Subcutaneous abdominal adipose tissue (tissue), 5 donors: ENCODE data around the gene AFMID.
A peak's percentile ranks its signal among the peaks of the same experiment; 100 is the strongest.

ENCODE experiments used
- H3K27ac ChIP-seq: one replicate; pipeline ENCODE4 v1.7.0; 2013; ENCODE audit warnings: low read depth, mild to moderate bottlenecking, inconsistent platforms, low read length, moderate library complexity
- H3K27me3 ChIP-seq, 5 donors: one replicate each; pipeline ENCODE4 v1.7.0; 2013; ENCODE audit warnings: low read length in 5 of 5, inconsistent platforms in 1 of 5; ENCODE audit not compliant: control insufficient read depth in 5 of 5, insufficient read depth in 4 of 5
- H3K36me3 ChIP-seq, 5 donors: one replicate each; pipeline ENCODE4 v1.7.0; 2013; ENCODE audit warnings: low read length in 5 of 5; ENCODE audit not compliant: control insufficient read depth in 5 of 5, insufficient read depth in 5 of 5
- H3K4me1 ChIP-seq, 5 donors: one replicate each; pipeline ENCODE4 v1.7.0; 2013; ENCODE audit warnings: low read length in 5 of 5, mild to moderate bottlenecking in 3 of 5, moderate library complexity in 1 of 5; ENCODE audit not compliant: control insufficient read depth in 5 of 5, insufficient read depth in 5 of 5
- H3K4me3 ChIP-seq, 5 donors: one replicate each; pipeline ENCODE4 v1.7.0; 2013; ENCODE audit warnings: low read length in 5 of 5, low read depth in 1 of 5
- H3K9ac ChIP-seq, 5 donors: one replicate each; pipeline ENCODE4 v1.7.0; 2013; ENCODE audit warnings: low read length in 5 of 5, mild to moderate bottlenecking in 4 of 5, moderate library complexity in 3 of 5
- H3K9me3 ChIP-seq, 5 donors: one replicate each; pipeline ENCODE4 v1.7.0; 2013; ENCODE audit warnings: low read length in 5 of 5; ENCODE audit not compliant: control insufficient read depth in 5 of 5
- donor health status: healthy.
- donor health status: healthy.
- donor health status: healthy.
- donor health status: healthy.
- donor health status: healthy.

Gene AFMID

DNA sequence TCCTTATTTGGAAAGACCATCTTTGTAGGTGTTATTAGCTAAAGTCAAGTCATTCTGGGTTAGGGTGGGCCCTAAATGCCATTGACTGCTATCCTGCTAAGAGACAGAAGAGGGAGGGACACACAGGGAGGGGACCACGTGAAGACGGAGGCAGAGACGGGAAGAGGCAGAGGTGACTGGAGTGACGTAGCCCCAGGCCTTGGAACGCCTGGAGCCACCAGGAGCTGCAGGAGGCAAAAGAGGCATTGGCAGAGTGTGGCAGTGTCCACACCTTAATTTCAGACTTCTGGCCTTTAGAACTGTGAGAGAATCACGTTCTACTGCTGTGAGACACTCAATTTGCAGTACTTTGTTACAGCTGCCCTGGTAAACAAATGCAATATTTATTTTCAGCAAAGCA is 13.3 kb downstream of the AFMID start:
- Histone ChIP-seq H3K36me3 (peaks cover 0 to 14% (median 12%) of the 10 kb centered on the region in 5 donors), H3K4me3 (no peak overlapping the region), H3K27ac (no peak overlapping the region)

GRCh38 chr17:78202666-78203065 is 15.5 kb downstream of the AFMID start:
- Histone ChIP-seq H3K27ac (no peak overlapping the region), H3K36me3 (peaks cover 0 to 15% (median 8%) of the 10 kb centered on the region in 5 donors), H3K9me3 (no peaks in the 10 kb centered on the region), H3K4me3 (no peak overlapping the region), H3K9ac (no peak overlapping the region), H3K27me3 (no peaks in the 10 kb centered on the region), H3K4me1 (peaks cover 0 to 12% (median 0%) of the 10 kb centered on the region in 5 donors)

More for the DNA sequence above, 13.3 kb downstream of the AFMID start:
- no peak overlapping the region for H3K9ac ChIP-seq
- no peaks in the 10 kb centered on the region for H3K27me3 ChIP-seq
- no peaks in the 10 kb centered on the region for H3K9me3 ChIP-seq
- H3K4me1 ChIP-seq, result peaks cover 0 to 24% (median 10%) of the 10 kb centered on the region in 5 donors

DNA sequence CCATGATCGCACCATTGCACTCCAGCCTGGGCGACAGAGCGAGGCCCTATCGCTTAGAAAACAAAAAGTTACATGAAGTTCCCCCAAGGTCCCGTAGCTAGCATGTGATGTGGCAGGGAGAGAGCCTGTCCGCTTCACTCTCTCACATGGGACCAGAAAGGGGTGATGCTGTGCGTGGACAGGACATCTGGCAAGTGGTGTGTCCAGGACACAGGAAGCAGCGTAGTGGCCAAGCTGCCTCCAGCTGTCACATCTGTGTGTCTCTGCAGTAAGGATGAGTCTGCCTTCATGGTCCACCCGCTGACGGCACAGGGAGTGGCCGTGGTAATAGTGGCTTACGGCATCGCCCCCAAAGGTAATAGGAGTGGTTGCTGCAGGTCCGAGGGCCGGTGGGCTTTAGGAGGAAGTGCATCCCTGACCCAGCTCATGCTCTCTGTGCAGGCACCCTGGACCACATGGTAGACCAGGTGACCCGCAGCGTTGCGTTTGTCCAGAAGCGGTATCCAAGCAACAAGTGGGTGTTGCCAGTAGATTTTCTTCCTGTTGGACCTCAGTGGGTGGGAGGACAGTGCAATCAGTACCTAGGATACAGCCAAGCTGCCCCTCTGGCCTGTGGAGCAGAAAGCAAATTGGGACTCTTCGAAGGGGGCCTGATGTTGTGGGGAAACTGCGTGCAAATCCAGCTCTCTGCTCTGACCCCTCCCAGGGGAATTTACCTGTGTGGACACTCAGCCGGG is 17.4 kb downstream of the AFMID start:
- Histone ChIP-seq H3K9me3 (no peaks in the 10 kb centered on the region), H3K36me3 (peaks cover 0 to 15% (median 8%) of the 10 kb centered on the region in 5 donors), H3K4me1 (peaks cover 0 to 2% (median 0%) of the 10 kb centered on the region in 5 donors), H3K27ac (no peak overlapping the region), H3K27me3 (no peaks in the 10 kb centered on the region), H3K4me3 (no peak overlapping the region), H3K9ac (no peak overlapping the region)

GRCh38 chr17:78205124-78205775 is 18.1 kb downstream of the AFMID start:
- H3K27ac ChIP-seq, result no peak overlapping the region
- peaks cover 0 to 15% (median 8%) of the 10 kb centered on the region in 5 donors for H3K36me3 ChIP-seq
- no peak overlapping the region for H3K9ac ChIP-seq
- H3K4me3 ChIP-seq, result no peak overlapping the region
- no peaks in the 10 kb centered on the region for H3K27me3 ChIP-seq
- no peaks in the 10 kb centered on the region for H3K9me3 ChIP-seq
- no peaks in the 10 kb centered on the region for H3K4me1 ChIP-seq

GRCh38 chr17:78206298-78206697 is 19.1 kb downstream of the AFMID start:
- no peaks in the 10 kb centered on the region for H3K4me1 ChIP-seq
- H3K27ac ChIP-seq, result no peak overlapping the region

DNA sequence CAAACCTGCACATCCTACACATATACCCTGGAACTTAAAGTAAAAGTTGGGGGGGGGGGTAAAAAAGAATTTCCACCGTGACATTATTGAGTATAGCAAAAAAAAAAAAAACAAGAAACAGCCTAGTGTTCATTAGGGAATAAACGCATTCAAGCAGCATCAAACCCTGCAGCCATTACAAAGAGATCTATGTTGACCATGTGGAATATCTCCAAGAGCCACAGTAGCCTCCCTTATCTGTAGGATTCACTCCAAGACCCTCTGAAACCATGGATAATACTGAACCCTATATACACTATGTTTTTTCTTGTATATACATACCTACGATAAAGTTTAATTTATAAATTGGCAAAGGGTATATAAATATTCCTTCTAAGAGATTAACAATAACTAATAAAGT is 21.3 kb downstream of the AFMID start:
- Histone ChIP-seq H3K9ac (no peak overlapping the region), H3K27me3 (no peaks in the 10 kb centered on the region), H3K4me3 (no peak overlapping the region), H3K27ac (no peak overlapping the region), H3K36me3 (peaks cover 0 to 8% (median 5%) of the 10 kb centered on the region in 5 donors), H3K9me3 (no peaks in the 10 kb centered on the region), H3K4me1 (no peaks in the 10 kb centered on the region)

More at GRCh38 chr17:78206298-78206697, 19.1 kb downstream of the AFMID start:
- Histone ChIP-seq H3K36me3 (peaks cover 0 to 15% (median 8%) of the 10 kb centered on the region in 5 donors), H3K27me3 (no peaks in the 10 kb centered on the region), H3K9me3 (no peaks in the 10 kb centered on the region), H3K4me3 (no peak overlapping the region), H3K9ac (peak overlapping the region in 1 of 5 donors; percentile 1)

DNA sequence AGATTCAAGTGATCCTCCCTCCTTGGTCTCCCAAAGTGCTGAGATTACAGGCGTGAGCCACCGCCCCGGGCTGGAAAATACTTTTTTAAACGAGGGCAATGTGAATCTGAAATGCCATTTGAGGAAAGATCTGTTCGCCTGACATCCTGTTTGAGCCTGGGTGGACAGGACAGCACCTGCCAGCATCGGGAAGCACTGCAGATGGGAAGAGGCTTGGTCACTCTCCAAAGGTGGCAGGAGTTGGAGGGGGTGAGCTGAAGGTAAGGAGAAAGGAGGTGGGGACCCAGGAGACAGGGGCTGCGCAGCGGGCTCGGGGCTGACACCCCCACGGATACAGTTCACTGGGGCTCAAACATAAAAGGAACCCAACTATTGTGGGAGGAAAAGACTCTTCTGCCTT is 22.9 kb downstream of the AFMID start:
- Histone ChIP-seq H3K9ac (no peak overlapping the region), H3K36me3 (peaks cover 0 to 3% (median 0%) of the 10 kb centered on the region in 5 donors), H3K4me1 (peaks cover 0 to 9% (median 7%) of the 10 kb centered on the region in 5 donors), H3K27me3 (no peaks in the 10 kb centered on the region), H3K9me3 (no peaks in the 10 kb centered on the region), H3K27ac (no peak overlapping the region), H3K4me3 (no peak overlapping the region)

DNA sequence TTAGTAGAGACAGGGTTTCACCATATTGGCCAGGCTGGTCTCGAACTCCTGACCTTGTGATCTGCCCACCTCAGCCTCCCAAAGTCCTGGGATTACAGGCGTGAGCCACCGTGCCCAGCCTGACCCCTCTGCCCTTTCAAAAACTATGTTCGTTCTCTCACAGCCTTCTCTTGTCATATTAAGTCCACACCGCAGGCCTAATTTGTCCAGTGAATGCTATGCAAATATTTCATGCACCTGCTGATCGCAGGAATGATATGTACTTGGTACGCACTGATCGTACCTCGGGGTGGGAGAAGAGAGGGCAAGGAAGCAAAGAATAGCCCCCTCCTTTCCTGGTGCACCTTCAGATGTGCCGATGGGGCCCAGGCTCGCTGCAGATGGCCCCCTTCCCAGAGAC is 23.9 kb downstream of the AFMID start:
- Histone ChIP-seq H3K9me3 (no peaks in the 10 kb centered on the region), H3K27ac (no peak overlapping the region), H3K4me3 (no peak overlapping the region), H3K9ac (no peak overlapping the region), H3K4me1 (peaks cover 0 to 9% (median 7%) of the 10 kb centered on the region in 5 donors), H3K27me3 (no peaks in the 10 kb centered on the region), H3K36me3 (no peaks in the 10 kb centered on the region)

GRCh38 chr17:78214016-78214705 is 27.0 kb downstream of the AFMID start, which contains the start of gene BIRC5:
Gene BIRC5, plus strand, starts transcription at chr17:78214253. Its CDS starts 64 bp downstream, at chr17:78214317.
- Histone ChIP-seq H3K36me3 (no peaks in the 10 kb centered on the region), H3K9ac (peak within 1 kb of the TSS in 3 of 5 donors; percentile 24 to 69 (median 64)), H3K9me3 (no peaks in the 10 kb centered on the region), H3K27ac (no peak within 1 kb of the TSS), H3K4me3 (peak within 1 kb of the TSS in 4 of 5 donors; percentile 17 to 65 (median 53)), H3K4me1 (peaks cover 0 to 9% (median 7%) of the 10 kb centered on the region in 5 donors), H3K27me3 (no peaks in the 10 kb centered on the region)
